Vagina (tissue), 2 donors: ENCODE measurements around the gene IGSF23. TPM values are rescaled to one million over a fixed set of nuclear protein-coding genes. Genes with fewer than 3 reads are reported as not detected.

ENCODE experiments used
- DNase-seq, 2 donors: peaks; one replicate each; pipeline ENCODE4 v3.0.0-alpha.2; 2017; ENCODE audit errors: extremely low spot score in 2 of 2
- H3K27ac ChIP-seq: fragments of 200-600 bp; sonication (generic); one replicate; pipeline ENCODE4 v1.5.1; 2019
- H3K27me3 ChIP-seq: fragments of 200-600 bp; sonication (generic); one replicate; pipeline ENCODE4 v1.5.1; 2019
- H3K36me3 ChIP-seq, 2 donors: fragments of 200-600 bp; sonication (generic); one replicate each; pipeline ENCODE4 v1.5.1; 2017 to 2019
- H3K4me1 ChIP-seq: fragments of 200-600 bp; sonication (generic); one replicate; pipeline ENCODE4 v1.5.1; 2019
- H3K4me3 ChIP-seq, 2 donors: fragments of 200-600 bp; sonication (generic); 1 replicate in 1 of 2; 2 replicates in 1 of 2; pipeline ENCODE4 v1.5.1; 2016 to 2019
- H3K9me3 ChIP-seq: fragments of 200-600 bp; sonication (generic); one replicate; pipeline ENCODE4 v1.5.1; 2019
- POLR2A ChIP-seq, 2 donors: fragments of 450-650 bp; IDR thresholded peaks; one replicate each; pipeline ENCODE4 v1.6.1; 2017; ENCODE audit warnings: antibody characterized with exemption in 2 of 2, mild to moderate bottlenecking in 2 of 2, moderate library complexity in 2 of 2
- POLR2AphosphoS5 ChIP-seq, 2 donors: sonication (generic); formaldehyde crosslinking; IDR thresholded peaks; one replicate each; pipeline ENCODE4 v1.9.0; 2017; ENCODE audit warnings: antibody characterized with exemption in 2 of 2, mild to moderate bottlenecking in 2 of 2, low read depth in 1 of 2; ENCODE audit not compliant: insufficient read depth in 1 of 2
- intact Hi-C: fragments of 100-400 bp; cut with DNase I; formaldehyde crosslinking; loops from one replicate; pipeline ENCODE4 v1.15.1; 2023
- total RNA-seq: library from RNA; depleted of rRNA; stranded (reverse); fragments of >200 nt; gene quantifications from one replicate; pipeline ENCODE4 v1.2.3, GENCODE V29; 2016
- TF ChIP-seq, protein P1 (sequence below), 3 experiments: fragments of 450-650 bp in 2 of 3; fragments of 200-600 bp in 1 of 3; sonication (generic) in 1 of 3; IDR thresholded peaks; one replicate each; pipeline ENCODE4 v1.5.1; 2017 to 2019; ENCODE audit warnings: antibody characterized with exemption in 3 of 3, mild to moderate bottlenecking in 2 of 3, moderate library complexity in 2 of 3

IGSF23 gene
- total RNA-seq, 1 donor from 2014 or later = not detected

GRCh38 chr19:44634785-44635184 lies 21.4 kb downstream of the IGSF23 start:
- H3K36me3 ChIP-seq = no peaks in the 10 kb centered on the region
- no peaks in the 10 kb centered on the region for H3K4me1 ChIP-seq
- no peak overlapping the region for H3K4me3 ChIP-seq
- H3K9me3 ChIP-seq = no peaks in the 10 kb centered on the region
- H3K27me3 ChIP-seq = no peaks in the 10 kb centered on the region
- H3K27ac ChIP-seq = no peak overlapping the region
- DNase-seq = no peak
- intact Hi-C loops = no loop called here
- TF ChIP-seq POLR2A (IDR thresholded peaks at IDR 0.05) (no peak), POLR2AphosphoS5 (IDR thresholded peaks at IDR 0.05; ENCODE audit: insufficient read depth in 1 of 2, low read depth in 1 of 2) (no peak)
- TF ChIP-seq, protein P1, sequence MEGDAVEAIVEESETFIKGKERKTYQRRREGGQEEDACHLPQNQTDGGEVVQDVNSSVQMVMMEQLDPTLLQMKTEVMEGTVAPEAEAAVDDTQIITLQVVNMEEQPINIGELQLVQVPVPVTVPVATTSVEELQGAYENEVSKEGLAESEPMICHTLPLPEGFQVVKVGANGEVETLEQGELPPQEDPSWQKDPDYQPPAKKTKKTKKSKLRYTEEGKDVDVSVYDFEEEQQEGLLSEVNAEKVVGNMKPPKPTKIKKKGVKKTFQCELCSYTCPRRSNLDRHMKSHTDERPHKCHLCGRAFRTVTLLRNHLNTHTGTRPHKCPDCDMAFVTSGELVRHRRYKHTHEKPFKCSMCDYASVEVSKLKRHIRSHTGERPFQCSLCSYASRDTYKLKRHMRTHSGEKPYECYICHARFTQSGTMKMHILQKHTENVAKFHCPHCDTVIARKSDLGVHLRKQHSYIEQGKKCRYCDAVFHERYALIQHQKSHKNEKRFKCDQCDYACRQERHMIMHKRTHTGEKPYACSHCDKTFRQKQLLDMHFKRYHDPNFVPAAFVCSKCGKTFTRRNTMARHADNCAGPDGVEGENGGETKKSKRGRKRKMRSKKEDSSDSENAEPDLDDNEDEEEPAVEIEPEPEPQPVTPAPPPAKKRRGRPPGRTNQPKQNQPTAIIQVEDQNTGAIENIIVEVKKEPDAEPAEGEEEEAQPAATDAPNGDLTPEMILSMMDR (IDR thresholded peaks at IDR 0.05) = no peak

DNA sequence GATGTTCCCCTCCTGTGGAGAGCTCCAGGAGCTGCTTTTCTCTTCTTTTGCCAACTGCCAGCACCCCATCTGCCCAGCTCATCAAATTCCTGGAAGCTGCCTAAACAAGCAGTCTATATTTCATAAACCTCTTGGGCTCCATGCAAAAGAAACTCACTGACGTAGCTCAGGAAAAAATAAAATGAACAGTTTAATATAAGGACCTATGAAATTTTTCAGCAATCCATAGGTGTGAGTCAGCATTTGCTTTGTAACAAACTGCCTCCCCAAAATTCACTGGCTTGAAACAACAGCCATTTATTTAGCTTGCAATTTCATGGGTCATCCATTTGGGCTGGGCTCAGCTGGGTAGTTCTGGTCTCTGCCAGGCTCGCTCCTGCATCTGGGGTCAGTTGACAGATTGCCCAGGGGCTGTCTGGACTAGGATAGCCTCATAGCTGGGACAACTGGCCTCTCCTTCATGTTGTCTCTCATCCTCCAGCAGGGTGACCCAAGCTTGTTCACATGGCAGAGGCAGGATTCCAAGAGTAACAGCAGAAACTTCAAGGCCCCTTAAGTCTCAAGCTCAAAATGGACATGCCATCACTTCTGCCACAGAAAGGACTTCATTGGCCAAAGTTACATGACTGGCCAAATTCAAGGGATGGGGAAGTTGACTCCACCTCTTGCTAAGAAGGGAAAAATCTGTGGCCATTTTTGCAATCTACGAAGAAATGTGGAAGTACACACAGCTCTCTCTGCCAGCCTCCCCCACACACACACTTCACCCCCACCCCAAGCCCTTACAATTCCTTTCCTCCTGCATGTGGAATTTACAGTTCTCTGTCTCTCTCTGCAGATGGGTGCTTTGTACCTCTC lies 22.4 kb downstream of the IGSF23 start:
- TF ChIP-seq, protein P1 (IDR thresholded peaks at IDR 0.05) = no peak
- no peak for TF ChIP-seq POLR2AphosphoS5 (IDR thresholded peaks at IDR 0.05; ENCODE audit: insufficient read depth in 1 of 2, low read depth in 1 of 2)
- TF ChIP-seq POLR2A (IDR thresholded peaks at IDR 0.05) = no peak
- no peak for DNase-seq
- intact Hi-C loops = no loop called here
- Histone ChIP-seq H3K27ac (no peak overlapping the region), H3K36me3 (no peaks in the 10 kb centered on the region), H3K4me3 (no peak overlapping the region), H3K4me1 (no peaks in the 10 kb centered on the region), H3K9me3 (no peaks in the 10 kb centered on the region), H3K27me3 (no peaks in the 10 kb centered on the region)

DNA sequence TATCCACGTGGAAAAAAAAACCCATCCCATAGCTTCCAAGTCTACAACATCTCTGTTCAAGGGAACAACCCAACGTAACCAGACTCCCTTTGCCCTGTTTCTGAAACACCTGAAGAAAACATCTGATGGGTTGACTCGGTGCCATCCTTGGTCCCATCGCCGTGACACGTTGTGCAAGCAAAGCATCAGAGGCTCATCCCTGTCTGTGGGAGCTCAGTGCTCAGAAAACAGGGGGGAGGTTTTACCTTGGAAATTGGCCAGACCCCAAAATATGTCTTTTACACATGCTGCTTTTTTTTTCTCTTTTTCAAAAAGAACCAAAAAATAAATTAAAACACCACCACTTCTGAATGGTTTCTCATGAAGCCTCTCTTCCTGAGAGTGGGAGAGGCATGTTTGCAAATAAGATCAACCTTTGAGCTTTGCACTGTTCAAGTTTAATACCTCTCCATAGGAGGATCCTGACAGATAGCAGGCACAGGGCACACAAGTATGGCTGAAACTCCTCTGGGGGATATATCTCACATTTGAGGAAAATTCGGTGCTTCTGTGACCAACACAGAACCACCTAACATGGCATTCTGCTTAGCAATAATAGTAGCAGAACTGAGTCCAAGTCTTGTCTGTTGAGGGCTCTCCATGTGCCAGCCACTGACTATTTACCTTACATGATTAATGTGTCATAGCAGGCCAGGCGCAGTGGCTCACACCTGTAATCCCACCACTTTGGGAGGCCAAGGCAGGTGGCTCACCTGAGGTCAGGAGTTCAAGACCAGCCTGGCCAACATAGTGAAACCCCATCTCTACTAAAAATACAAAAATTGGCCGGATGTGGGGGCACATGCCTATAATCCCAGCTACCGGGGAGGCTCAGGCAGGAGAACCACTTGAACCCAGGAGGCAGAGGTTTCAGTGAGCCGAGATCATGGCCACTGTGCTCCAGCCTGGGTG lies 23.4 kb downstream of the IGSF23 start:
- no peaks in the 10 kb centered on the region for H3K4me1 ChIP-seq
- no peak for DNase-seq
- no peaks in the 10 kb centered on the region for H3K36me3 ChIP-seq
- intact Hi-C loops = no loop called here
- no peak overlapping the region for H3K4me3 ChIP-seq
- no peak for TF ChIP-seq POLR2AphosphoS5 (IDR thresholded peaks at IDR 0.05; ENCODE audit: insufficient read depth in 1 of 2, low read depth in 1 of 2)
- TF ChIP-seq, protein P1 (IDR thresholded peaks at IDR 0.05) = no peak
- no peak for TF ChIP-seq POLR2A (IDR thresholded peaks at IDR 0.05)
- no peak overlapping the region for H3K27ac ChIP-seq
- no peaks in the 10 kb centered on the region for H3K9me3 ChIP-seq
- no peaks in the 10 kb centered on the region for H3K27me3 ChIP-seq

DNA sequence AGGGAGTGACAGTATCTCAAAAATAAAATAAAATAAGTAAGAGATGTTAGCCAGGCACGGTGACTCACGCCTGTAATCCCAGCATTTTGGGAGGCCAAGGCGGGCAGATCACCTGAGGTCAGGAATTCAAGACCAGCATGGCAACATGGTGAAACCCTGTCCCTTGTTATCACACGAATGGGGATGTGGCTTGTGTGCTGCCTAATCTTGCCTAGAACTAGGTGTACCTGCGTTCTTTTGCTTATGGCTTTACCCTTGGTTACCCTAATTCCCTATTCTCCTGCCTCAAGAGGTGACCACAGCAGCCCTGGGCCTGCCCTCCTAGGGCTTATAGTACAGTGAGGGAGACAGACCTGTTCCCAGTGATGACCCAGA lies 24.0 kb downstream of the IGSF23 start:
- Histone ChIP-seq H3K36me3 (no peaks in the 10 kb centered on the region), H3K9me3 (no peaks in the 10 kb centered on the region), H3K4me3 (no peak overlapping the region), H3K4me1 (no peaks in the 10 kb centered on the region), H3K27me3 (no peaks in the 10 kb centered on the region), H3K27ac (no peak overlapping the region)
- intact Hi-C loops = no loop called here
- DNase-seq = no peak
- TF ChIP-seq POLR2A (IDR thresholded peaks at IDR 0.05) (no peak), POLR2AphosphoS5 (IDR thresholded peaks at IDR 0.05; ENCODE audit: insufficient read depth in 1 of 2, low read depth in 1 of 2) (no peak)
- TF ChIP-seq, protein P1 (IDR thresholded peaks at IDR 0.05) = no peak
